T-helper 17 cell (primary cell): ENCODE measurements around the gene CHD6. TPM values are rescaled to one million over a fixed set of nuclear protein-coding genes. Genes with fewer than 3 reads are reported as not detected.

Experiments
- ATAC-seq: fragments of 150-1000 bp; cut with Tn5 transposase; 2 replicates; pipeline ENCODE4 v1.10.0; 2021; ENCODE audit warnings: mild to moderate bottlenecking, moderate library complexity
- DNase-seq, 3 donors: peaks; one replicate each; pipeline versions ENCODE4 v3.0.0 to v3.0.0-alpha.2; 2020 to 2021
- H3K9me3 ChIP-seq: one replicate; pipeline ENCODE4 v1.7.0; 2013; ENCODE audit warnings: low read length, mild to moderate bottlenecking; ENCODE audit not compliant: control insufficient read depth, poor library complexity, severe bottlenecking
- H3K27ac Mint-ChIP-seq: one replicate; pipeline ENCODE4 v1.8.0; 2022; ENCODE audit warnings: mild to moderate bottlenecking, moderate library complexity, mixed read lengths
- H3K27me3 Mint-ChIP-seq: one replicate; pipeline ENCODE4 v1.8.0; 2022; ENCODE audit warnings: mixed read lengths
- H3K36me3 Mint-ChIP-seq: one replicate; pipeline ENCODE4 v1.8.0; 2022; ENCODE audit warnings: low read depth, mixed read lengths
- H3K4me1 Mint-ChIP-seq: one replicate; pipeline ENCODE4 v1.8.0; 2022; ENCODE audit warnings: mild to moderate bottlenecking, mixed read lengths
- H3K4me3 Mint-ChIP-seq: one replicate; pipeline ENCODE4 v1.8.0; 2022; ENCODE audit warnings: mild to moderate bottlenecking, moderate library complexity, mixed read lengths
- total RNA-seq, 4 donors: library from RNA in 2 of 4; stranded (reverse) in 2 of 4; gene quantifications; one replicate each; pipeline ENCODE4 v1.2.3 and lab custom pipeline; 2022 to 2026

CHD6 gene
- total RNA-seq, 2 donors from 2014 or later = 83.3 to 87.0 TPM

- Mint-ChIP-seq H3K36me3 (peaks cover 10% of the 10 kb centered on the region), H3K4me3 (no peak overlapping the region)
Measured at GRCh38 chr20:41403604-41404003, 214.6 kb downstream of the CHD6 start.

GRCh38 chr20:41398408-41398807 lies 219.8 kb downstream of the CHD6 start:
- Mint-ChIP-seq H3K4me3 (no peak overlapping the region), H3K27me3 (no peaks in the 10 kb centered on the region), H3K36me3 (peaks cover 2% of the 10 kb centered on the region), H3K4me1 (no peaks in the 10 kb centered on the region), H3K27ac (no peak overlapping the region)
- no peak for DNase-seq
- no peak for ATAC-seq
- no peaks in the 10 kb centered on the region for H3K9me3 ChIP-seq

More at GRCh38 chr20:41403604-41404003, 214.6 kb downstream of the CHD6 start:
- no peaks in the 10 kb centered on the region for H3K9me3 ChIP-seq
- no peak for ATAC-seq
- Mint-ChIP-seq H3K4me1 (peaks cover 4% of the 10 kb centered on the region), H3K27me3 (no peaks in the 10 kb centered on the region), H3K27ac (no peak overlapping the region)
- no peak for DNase-seq

- H3K4me3 Mint-ChIP-seq = no peak overlapping the region
- H3K27ac Mint-ChIP-seq = no peak overlapping the region
- no peaks in the 10 kb centered on the region for H3K27me3 Mint-ChIP-seq
- ATAC-seq (no peak), DNase-seq (no peak)
- H3K36me3 Mint-ChIP-seq = no peaks in the 10 kb centered on the region
- no peaks in the 10 kb centered on the region for H3K4me1 Mint-ChIP-seq
- H3K9me3 ChIP-seq = no peaks in the 10 kb centered on the region
Measured at GRCh38 chr20:41395667-41396664, 222.2 kb downstream of the CHD6 start.

GRCh38 chr20:41394931-41395666 lies 223.1 kb downstream of the CHD6 start:
- Mint-ChIP-seq H3K4me1 (no peaks in the 10 kb centered on the region), H3K4me3 (no peak overlapping the region), H3K27ac (no peak overlapping the region), H3K27me3 (no peaks in the 10 kb centered on the region), H3K36me3 (no peaks in the 10 kb centered on the region)
- no peaks in the 10 kb centered on the region for H3K9me3 ChIP-seq
- DNase-seq (no peak), ATAC-seq (no peak)

GRCh38 chr20:41394081-41394480 lies 224.1 kb downstream of the CHD6 start:
- ATAC-seq = no peak
- Mint-ChIP-seq H3K27me3 (no peaks in the 10 kb centered on the region), H3K27ac (no peak overlapping the region), H3K36me3 (no peaks in the 10 kb centered on the region), H3K4me1 (no peaks in the 10 kb centered on the region), H3K4me3 (no peak overlapping the region)
- DNase-seq = no peak
- H3K9me3 ChIP-seq = no peaks in the 10 kb centered on the region

GRCh38 chr20:41393705-41394066 lies 224.5 kb downstream of the CHD6 start:
- Mint-ChIP-seq H3K27me3 (no peaks in the 10 kb centered on the region), H3K36me3 (no peaks in the 10 kb centered on the region), H3K4me1 (no peaks in the 10 kb centered on the region), H3K27ac (no peak overlapping the region), H3K4me3 (no peak overlapping the region)
- no peaks in the 10 kb centered on the region for H3K9me3 ChIP-seq
- ATAC-seq (no peak), DNase-seq (no peak)

GRCh38 chr20:41392871-41393704 lies 225.1 kb downstream of the CHD6 start:
- Mint-ChIP-seq H3K36me3 (no peaks in the 10 kb centered on the region), H3K27me3 (no peaks in the 10 kb centered on the region), H3K4me1 (no peaks in the 10 kb centered on the region), H3K27ac (no peak overlapping the region), H3K4me3 (no peak overlapping the region)
- H3K9me3 ChIP-seq = no peaks in the 10 kb centered on the region
- DNase-seq (no peak), ATAC-seq (no peak)

GRCh38 chr20:41392295-41392694 lies 225.9 kb downstream of the CHD6 start:
- ATAC-seq = no peak

GRCh38 chr20:41391587-41392001 lies 226.6 kb downstream of the CHD6 start:
- Mint-ChIP-seq H3K4me1 (no peaks in the 10 kb centered on the region), H3K36me3 (no peaks in the 10 kb centered on the region), H3K27me3 (no peaks in the 10 kb centered on the region), H3K4me3 (no peak overlapping the region), H3K27ac (no peak overlapping the region)
- DNase-seq (no peak), ATAC-seq (no peak)
- H3K9me3 ChIP-seq = no peaks in the 10 kb centered on the region

More at GRCh38 chr20:41392295-41392694, 225.9 kb downstream of the CHD6 start:
- DNase-seq = no peak
- H3K4me1 Mint-ChIP-seq = no peaks in the 10 kb centered on the region
- no peaks in the 10 kb centered on the region for H3K27me3 Mint-ChIP-seq
- H3K36me3 Mint-ChIP-seq = no peaks in the 10 kb centered on the region
- H3K27ac Mint-ChIP-seq = no peak overlapping the region
- no peak overlapping the region for H3K4me3 Mint-ChIP-seq
- no peaks in the 10 kb centered on the region for H3K9me3 ChIP-seq

- H3K9me3 ChIP-seq = no peaks in the 10 kb centered on the region
- Mint-ChIP-seq H3K27ac (no peak overlapping the region), H3K4me3 (no peak overlapping the region), H3K4me1 (no peaks in the 10 kb centered on the region), H3K27me3 (no peaks in the 10 kb centered on the region), H3K36me3 (no peaks in the 10 kb centered on the region)
- DNase-seq = no peak
- no peak for ATAC-seq
Measured at GRCh38 chr20:41390889-41391288, 227.3 kb downstream of the CHD6 start.

- ATAC-seq = no peak
- H3K4me1 Mint-ChIP-seq = no peaks in the 10 kb centered on the region
- no peaks in the 10 kb centered on the region for H3K9me3 ChIP-seq
- H3K36me3 Mint-ChIP-seq = no peaks in the 10 kb centered on the region
- no peak for DNase-seq
- H3K4me3 Mint-ChIP-seq = no peak overlapping the region
- no peaks in the 10 kb centered on the region for H3K27me3 Mint-ChIP-seq
- H3K27ac Mint-ChIP-seq = no peak overlapping the region
Measured at GRCh38 chr20:41387444-41387851, 230.7 kb downstream of the CHD6 start.

- H3K9me3 ChIP-seq = no peaks in the 10 kb centered on the region
- H3K4me3 Mint-ChIP-seq = no peak overlapping the region
- no peaks in the 10 kb centered on the region for H3K27me3 Mint-ChIP-seq
- no peak for DNase-seq
- H3K36me3 Mint-ChIP-seq = no peaks in the 10 kb centered on the region
- H3K4me1 Mint-ChIP-seq = peaks cover 2% of the 10 kb centered on the region
- no peak overlapping the region for H3K27ac Mint-ChIP-seq
- no peak for ATAC-seq
Measured at GRCh38 chr20:41386502-41387427, 231.4 kb downstream of the CHD6 start.
